Panc1 (cell line): Measurements from ENCODE around the gene STAMBP. TPM values are rescaled to one million over a fixed set of nuclear protein-coding genes. Genes with fewer than 3 reads are reported as not detected.

ENCODE experiments used
- ATAC-seq: fragments of 200-7000 bp; cut with Tn5 transposase; 2 replicates; pipeline ENCODE4 v1.9.1; 2020; ENCODE audit warnings: mild to moderate bottlenecking, moderate library complexity
- BruUV-seq: library from RNA; stranded (reverse); fragments of 400-500 nt; replicated peaks from 2 replicates; lab custom pipeline; 2021; lab: Mats Ljungman, UMichigan
- CTCF ChIA-PET: fragments of 300-600 bp; sonication (Branson Sonifier 250); formaldehyde crosslinking; loops from one replicate; lab custom pipeline; 2022; ENCODE audit warnings: antibody characterized with exemption; lab: Charles Lee
- POLR2A ChIA-PET: fragments of 300-600 bp; sonication (Branson Sonifier 250); formaldehyde crosslinking; loops from one replicate; lab custom pipeline; 2022; ENCODE audit warnings: antibody characterized with exemption; lab: Charles Lee
- DNase-seq: peaks from one replicate; pipeline ENCODE4 v3.0.0-alpha.2; 2010; ENCODE audit warnings: low read depth, low spot score
- H3K27ac ChIP-seq: 2 replicates; pipeline ENCODE4 v1.5.1; 2011; ENCODE audit warnings: mild to moderate bottlenecking, low read length, inconsistent platforms
- H3K27me3 ChIP-seq: fragments of 200-500 bp; sonication (Bioruptor generic); 2 replicates; pipeline ENCODE4 v1.6.0; 2014; ENCODE audit warnings: low read length, inconsistent platforms; ENCODE audit not compliant: control insufficient read depth, insufficient read depth
- H3K36me3 ChIP-seq: fragments of 200-500 bp; sonication (Bioruptor generic); 2 replicates; pipeline ENCODE4 v1.5.1; 2014; ENCODE audit warnings: inconsistent platforms, mild to moderate bottlenecking, low read length, moderate library complexity; ENCODE audit not compliant: control insufficient read depth, insufficient read depth
- H3K4me1 ChIP-seq: 2 replicates; pipeline ENCODE4 v1.5.1; 2011; ENCODE audit warnings: inconsistent platforms, mild to moderate bottlenecking, low read length, moderate library complexity; ENCODE audit not compliant: control insufficient read depth, insufficient read depth
- H3K4me3 ChIP-seq, 2 experiments: 2 replicates each; pipeline ENCODE4 v1.5.1; 2011 to 2012; ENCODE audit warnings: low read depth in 2 of 2, low read length in 2 of 2, mild to moderate bottlenecking in 2 of 2, inconsistent platforms in 1 of 2, moderate library complexity in 1 of 2
- H3K9me3 ChIP-seq: fragments of 200-500 bp; sonication (Bioruptor generic); 2 replicates; pipeline ENCODE4 v1.5.1; 2014; ENCODE audit warnings: low read depth, mild to moderate bottlenecking, inconsistent platforms, low read length, moderate library complexity; ENCODE audit not compliant: control insufficient read depth, insufficient read depth
- POLR2AphosphoS5 ChIP-seq: IDR thresholded peaks from 2 replicates; pipeline ENCODE4 v1.6.1; 2012; ENCODE audit warnings: mild to moderate bottlenecking, low read depth, low read length, moderate library complexity
- SIN3A ChIP-seq: IDR thresholded peaks from 2 replicates; pipeline ENCODE4 v1.6.1; 2012; ENCODE audit warnings: low read depth, mild to moderate bottlenecking, low read length, moderate library complexity, borderline replicate concordance; ENCODE audit not compliant: insufficient read depth
- TCF7L2 ChIP-seq: IDR thresholded peaks from 2 replicates; pipeline ENCODE4 v1.6.1; 2011; ENCODE audit warnings: mild to moderate bottlenecking, low read depth, low read length, inconsistent platforms
- in situ Hi-C: cut with HindIII; loops from 2 replicates; pipeline ENCODE4 v1.10.0; 2016; ENCODE audit warnings: low sequenced_read_pairs, low pct_unique_long_range_greater_than_20kb
- intact Hi-C: fragments of 100-400 bp; cut with micrococcal nuclease; formaldehyde crosslinking; loops from one replicate; pipeline ENCODE4 v1.10.0; 2022; ENCODE audit not compliant: unreplicated experiment
- total RNA-seq: library from RNA; stranded (reverse); gene quantifications from one replicate; pipeline ENCODE4 v1.2.1, GENCODE V29; 2021; ENCODE audit not compliant: unreplicated experiment
- TF ChIP-seq, protein P1 (sequence below): fragments of 450-650 bp; IDR thresholded peaks from 2 replicates; pipeline ENCODE4 v1.5.1; 2017; ENCODE audit warnings: mild to moderate bottlenecking
- TF ChIP-seq, protein P2 (sequence below), 2 experiments: IDR thresholded peaks; 2 replicates each; pipeline ENCODE4 v1.6.1; 2011 to 2012; ENCODE audit warnings: low read depth in 2 of 2, control low read depth in 1 of 2, low read length in 1 of 2, mild to moderate bottlenecking in 1 of 2, moderate library complexity in 1 of 2; ENCODE audit not compliant: insufficient read depth in 1 of 2

The STAMBP gene
- total RNA-seq, 1 experiment from 2014 or later = 49.0 TPM

- Histone ChIP-seq H3K27me3 (no peaks in the 10 kb centered on the region), H3K4me3 (no peak overlapping the region), H3K27ac (no peak overlapping the region), H3K9me3 (no peaks in the 10 kb centered on the region), H3K36me3 (no peaks in the 10 kb centered on the region), H3K4me1 (0 out of 2 replicates have a peak, but pooled peaks cover 4% of the 10 kb centered on the region)
- TF ChIP-seq, protein P1, sequence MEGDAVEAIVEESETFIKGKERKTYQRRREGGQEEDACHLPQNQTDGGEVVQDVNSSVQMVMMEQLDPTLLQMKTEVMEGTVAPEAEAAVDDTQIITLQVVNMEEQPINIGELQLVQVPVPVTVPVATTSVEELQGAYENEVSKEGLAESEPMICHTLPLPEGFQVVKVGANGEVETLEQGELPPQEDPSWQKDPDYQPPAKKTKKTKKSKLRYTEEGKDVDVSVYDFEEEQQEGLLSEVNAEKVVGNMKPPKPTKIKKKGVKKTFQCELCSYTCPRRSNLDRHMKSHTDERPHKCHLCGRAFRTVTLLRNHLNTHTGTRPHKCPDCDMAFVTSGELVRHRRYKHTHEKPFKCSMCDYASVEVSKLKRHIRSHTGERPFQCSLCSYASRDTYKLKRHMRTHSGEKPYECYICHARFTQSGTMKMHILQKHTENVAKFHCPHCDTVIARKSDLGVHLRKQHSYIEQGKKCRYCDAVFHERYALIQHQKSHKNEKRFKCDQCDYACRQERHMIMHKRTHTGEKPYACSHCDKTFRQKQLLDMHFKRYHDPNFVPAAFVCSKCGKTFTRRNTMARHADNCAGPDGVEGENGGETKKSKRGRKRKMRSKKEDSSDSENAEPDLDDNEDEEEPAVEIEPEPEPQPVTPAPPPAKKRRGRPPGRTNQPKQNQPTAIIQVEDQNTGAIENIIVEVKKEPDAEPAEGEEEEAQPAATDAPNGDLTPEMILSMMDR = no peak
- TF ChIP-seq, protein P2, sequence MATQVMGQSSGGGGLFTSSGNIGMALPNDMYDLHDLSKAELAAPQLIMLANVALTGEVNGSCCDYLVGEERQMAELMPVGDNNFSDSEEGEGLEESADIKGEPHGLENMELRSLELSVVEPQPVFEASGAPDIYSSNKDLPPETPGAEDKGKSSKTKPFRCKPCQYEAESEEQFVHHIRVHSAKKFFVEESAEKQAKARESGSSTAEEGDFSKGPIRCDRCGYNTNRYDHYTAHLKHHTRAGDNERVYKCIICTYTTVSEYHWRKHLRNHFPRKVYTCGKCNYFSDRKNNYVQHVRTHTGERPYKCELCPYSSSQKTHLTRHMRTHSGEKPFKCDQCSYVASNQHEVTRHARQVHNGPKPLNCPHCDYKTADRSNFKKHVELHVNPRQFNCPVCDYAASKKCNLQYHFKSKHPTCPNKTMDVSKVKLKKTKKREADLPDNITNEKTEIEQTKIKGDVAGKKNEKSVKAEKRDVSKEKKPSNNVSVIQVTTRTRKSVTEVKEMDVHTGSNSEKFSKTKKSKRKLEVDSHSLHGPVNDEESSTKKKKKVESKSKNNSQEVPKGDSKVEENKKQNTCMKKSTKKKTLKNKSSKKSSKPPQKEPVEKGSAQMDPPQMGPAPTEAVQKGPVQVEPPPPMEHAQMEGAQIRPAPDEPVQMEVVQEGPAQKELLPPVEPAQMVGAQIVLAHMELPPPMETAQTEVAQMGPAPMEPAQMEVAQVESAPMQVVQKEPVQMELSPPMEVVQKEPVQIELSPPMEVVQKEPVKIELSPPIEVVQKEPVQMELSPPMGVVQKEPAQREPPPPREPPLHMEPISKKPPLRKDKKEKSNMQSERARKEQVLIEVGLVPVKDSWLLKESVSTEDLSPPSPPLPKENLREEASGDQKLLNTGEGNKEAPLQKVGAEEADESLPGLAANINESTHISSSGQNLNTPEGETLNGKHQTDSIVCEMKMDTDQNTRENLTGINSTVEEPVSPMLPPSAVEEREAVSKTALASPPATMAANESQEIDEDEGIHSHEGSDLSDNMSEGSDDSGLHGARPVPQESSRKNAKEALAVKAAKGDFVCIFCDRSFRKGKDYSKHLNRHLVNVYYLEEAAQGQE (IDR thresholded peaks at IDR 0.05; ENCODE audit: insufficient read depth in 1 of 2, low read depth in 2 of 2, low read length in 1 of 2) = no peak
- TF ChIP-seq POLR2AphosphoS5 = no peak
- TF ChIP-seq TCF7L2 = no peak
- TF ChIP-seq SIN3A = no peak
- intact Hi-C loops (no loop called here), in situ Hi-C loops (no loop called here)
- POLR2A ChIA-PET = no interaction called here
- ATAC-seq = no peak
- CTCF ChIA-PET = no interaction called here
- DNase-seq = no peak
- no TSS peak for BruUV-seq
These were observed 82.9 kb downstream of the STAMBP start for GRCh38 chr2:73911548-73912208.

GRCh38 chr2:73913414-73914054 is 84.8 kb downstream of the STAMBP start:
- no peaks in the 10 kb centered on the region for H3K9me3 ChIP-seq
- no TSS peak for BruUV-seq
- no peak for TF ChIP-seq SIN3A
- TF ChIP-seq, protein P2 (IDR thresholded peaks at IDR 0.05; ENCODE audit: insufficient read depth in 1 of 2, low read depth in 2 of 2, low read length in 1 of 2) = no peak
- TF ChIP-seq, protein P1 = no peak
- TF ChIP-seq TCF7L2 = no peak
- TF ChIP-seq POLR2AphosphoS5 = no peak
- no peaks in the 10 kb centered on the region for H3K27me3 ChIP-seq
- ATAC-seq (no peak), DNase-seq (no peak)
- in situ Hi-C loops = no loop called here
- intact Hi-C loops = no loop called here
- POLR2A ChIA-PET = no interaction called here
- CTCF ChIA-PET = no interaction called here
- H3K27ac ChIP-seq = no peak overlapping the region
- H3K4me1 ChIP-seq = no peaks in the 10 kb centered on the region
- H3K4me3 ChIP-seq = no peak overlapping the region
- H3K36me3 ChIP-seq = no peaks in the 10 kb centered on the region
